ENCODE data around the gene JAZF1.

JAZF1 gene

GRCh38 chr7:28123752-28124151, 56.8 kb downstream of the JAZF1 start:
- Histone ChIP-seq H3F3A (ENCODE audit: insufficient read depth, low read length) (no peaks in the 10 kb centered on the region), H3K4me2 (ENCODE audit: low read depth, low read length) (no peak overlapping the region), H4K20me1 (ENCODE audit: insufficient read depth, low read length) (no peaks in the 10 kb centered on the region), H3K27me3 (replicated peaks; ENCODE audit: insufficient read depth, low read length) (no peaks in the 10 kb centered on the region), H3K79me2 (ENCODE audit: low read length) (no peaks in the 10 kb centered on the region), H3K36me3 (replicated peaks; ENCODE audit: insufficient read depth, low read length) (no peaks in the 10 kb centered on the region), H3K9me2 (replicated peaks; ENCODE audit: insufficient read depth, low read length) (no peaks in the 10 kb centered on the region), H3K4me1 (ENCODE audit: low read length) (0 out of 2 replicates have a peak, but pooled peaks cover 1% of the 10 kb centered on the region), H2AFZ (ENCODE audit: low read length) (no peak overlapping the region), H3K4me3 (ENCODE audit: low read length) (no peak overlapping the region), H3K9ac (ENCODE audit: low read length) (no peak overlapping the region), H3K27ac (ENCODE audit: low read length) (no peak overlapping the region), H3K9me3 (replicated peaks; ENCODE audit: insufficient read depth, low read length) (no peaks in the 10 kb centered on the region)
- TF ChIP-seq CTCF (IDR thresholded peaks at IDR 0.05; ENCODE audit: low read length): no peak
- no peak for TF ChIP-seq EZH2 (optimal IDR thresholded peaks at IDR 0.05; ENCODE audit: low read depth, low read length)
- TF ChIP-seq EZH2phosphoT487 (IDR thresholded peaks at IDR 0.05; ENCODE audit: low read length): no peak
- DNase-seq: no peak

- Histone ChIP-seq H4K20me1 (ENCODE audit: insufficient read depth, low read length) (no peaks in the 10 kb centered on the region), H3K27me3 (replicated peaks; ENCODE audit: insufficient read depth, low read length) (no peaks in the 10 kb centered on the region), H3K4me1 (ENCODE audit: low read length) (no peaks in the 10 kb centered on the region), H3K36me3 (replicated peaks; ENCODE audit: insufficient read depth, low read length) (no peaks in the 10 kb centered on the region), H3K79me2 (ENCODE audit: low read length) (no peaks in the 10 kb centered on the region), H3K27ac (ENCODE audit: low read length) (no peak overlapping the region), H3K4me3 (ENCODE audit: low read length) (no peak overlapping the region), H2AFZ (ENCODE audit: low read length) (no peak overlapping the region), H3K9me2 (replicated peaks; ENCODE audit: insufficient read depth, low read length) (no peaks in the 10 kb centered on the region), H3K9ac (ENCODE audit: low read length) (no peak overlapping the region), H3K9me3 (replicated peaks; ENCODE audit: insufficient read depth, low read length) (no peaks in the 10 kb centered on the region), H3K4me2 (ENCODE audit: low read depth, low read length) (no peak overlapping the region), H3F3A (ENCODE audit: insufficient read depth, low read length) (no peaks in the 10 kb centered on the region)
- no peak for DNase-seq
- TF ChIP-seq CTCF (IDR thresholded peaks at IDR 0.05; ENCODE audit: low read length): no peak
- TF ChIP-seq EZH2 (optimal IDR thresholded peaks at IDR 0.05; ENCODE audit: low read depth, low read length): no peak
- no peak for TF ChIP-seq EZH2phosphoT487 (IDR thresholded peaks at IDR 0.05; ENCODE audit: low read length)
Measured at GRCh38 chr7:28121496-28121895, 59.1 kb downstream of the JAZF1 start.

- Histone ChIP-seq H3K79me2 (ENCODE audit: low read length) (no peaks in the 10 kb centered on the region), H3K9me3 (replicated peaks; ENCODE audit: insufficient read depth, low read length) (no peaks in the 10 kb centered on the region), H3K27ac (ENCODE audit: low read length) (no peak overlapping the region), H3K27me3 (replicated peaks; ENCODE audit: insufficient read depth, low read length) (no peaks in the 10 kb centered on the region), H3K9ac (ENCODE audit: low read length) (no peak overlapping the region), H4K20me1 (ENCODE audit: insufficient read depth, low read length) (no peaks in the 10 kb centered on the region), H3K4me2 (ENCODE audit: low read depth, low read length) (no peak overlapping the region), H3K4me1 (ENCODE audit: low read length) (no peaks in the 10 kb centered on the region), H3F3A (ENCODE audit: insufficient read depth, low read length) (no peaks in the 10 kb centered on the region), H2AFZ (ENCODE audit: low read length) (no peak overlapping the region), H3K36me3 (replicated peaks; ENCODE audit: insufficient read depth, low read length) (no peaks in the 10 kb centered on the region), H3K9me2 (replicated peaks; ENCODE audit: insufficient read depth, low read length) (no peaks in the 10 kb centered on the region), H3K4me3 (ENCODE audit: low read length) (no peak overlapping the region)
- DNase-seq: no peak
- TF ChIP-seq CTCF (IDR thresholded peaks at IDR 0.05; ENCODE audit: low read length): no peak
- no peak for TF ChIP-seq EZH2 (optimal IDR thresholded peaks at IDR 0.05; ENCODE audit: low read depth, low read length)
- no peak for TF ChIP-seq EZH2phosphoT487 (IDR thresholded peaks at IDR 0.05; ENCODE audit: low read length)
Measured at GRCh38 chr7:28116041-28116440, 64.6 kb downstream of the JAZF1 start.

Measured in MM.1S (cell line).